GM21528 (cell line): ENCODE data around the gene PPM1H.

Experiments
- ATAC-seq: cut with Tn5 transposase; IDR thresholded peaks from one replicate; pipeline ENCODE4 v1.9.1; 2021; ENCODE audit warnings: mild to moderate bottlenecking, moderate library complexity; ENCODE audit not compliant: unreplicated experiment, low FRiP score

Gene PPM1H

GRCh38 chr12:62878211-62878610 lies 56.7 kb downstream of the PPM1H start:
- ATAC-seq, result no peak

- ATAC-seq, result no peak
These were observed 57.9 kb downstream of the PPM1H start for GRCh38 chr12:62876938-62877548.

GRCh38 chr12:62873826-62874448 lies 61.0 kb downstream of the PPM1H start:
- no peak for ATAC-seq

GRCh38 chr12:62873116-62873825 lies 61.7 kb downstream of the PPM1H start:
- ATAC-seq, result no peak

GRCh38 chr12:62868820-62869219 lies 66.1 kb downstream of the PPM1H start:
- ATAC-seq, result no peak

- no peak for ATAC-seq
These were observed 68.4 kb downstream of the PPM1H start for GRCh38 chr12:62866451-62867082.

GRCh38 chr12:62865937-62866336 lies 69.0 kb downstream of the PPM1H start:
- ATAC-seq, result no peak

GRCh38 chr12:62865065-62865464 lies 69.9 kb downstream of the PPM1H start:
- ATAC-seq, result no peak

- ATAC-seq, result no peak
These were observed 72.6 kb downstream of the PPM1H start for GRCh38 chr12:62862259-62862881.

GRCh38 chr12:62861586-62861985 lies 73.4 kb downstream of the PPM1H start:
- no peak for ATAC-seq

GRCh38 chr12:62860501-62861411 lies 74.2 kb downstream of the PPM1H start:
- ATAC-seq, result no peak

GRCh38 chr12:62860020-62860419 lies 74.9 kb downstream of the PPM1H start:
- no peak for ATAC-seq

GRCh38 chr12:62859321-62859737 lies 75.6 kb downstream of the PPM1H start:
- no peak for ATAC-seq

GRCh38 chr12:62856454-62856853 lies 78.5 kb downstream of the PPM1H start:
- ATAC-seq, result no peak

GRCh38 chr12:62854024-62854423 lies 80.9 kb downstream of the PPM1H start:
- ATAC-seq, result no peak

- ATAC-seq, result no peak
These were observed 85.6 kb downstream of the PPM1H start for GRCh38 chr12:62849398-62849797.

GRCh38 chr12:62848418-62848817 lies 86.5 kb downstream of the PPM1H start:
- no peak for ATAC-seq

GRCh38 chr12:62847709-62848108 lies 87.2 kb downstream of the PPM1H start:
- no peak for ATAC-seq

GRCh38 chr12:62846491-62846890 lies 88.5 kb downstream of the PPM1H start:
- no peak for ATAC-seq

- ATAC-seq, result no peak
These were observed 90.0 kb downstream of the PPM1H start for GRCh38 chr12:62844915-62845314.
